ENCODE data around the gene NEO1.

The NEO1 gene

GRCh38 chr15:73056460-73056859 lies 4.2 kb downstream of the NEO1 start:
- Histone ChIP-seq H3K27me3 (ENCODE audit: insufficient read depth, poor library complexity, severe bottlenecking) (peaks cover 46% of the 10 kb centered on the region), H3K27ac (replicated peaks) (no peak overlapping the region), H3K4me3 (replicated peaks; ENCODE audit: insufficient read depth, low read length) (no peak overlapping the region)
- no peak for TF ChIP-seq CTCF (IDR thresholded peaks at IDR 0.05; ENCODE audit: insufficient read depth, low read length)
- no peak for TF ChIP-seq GABPA (IDR thresholded peaks at IDR 0.05; ENCODE audit: low read depth)
- TF ChIP-seq, protein P1, sequence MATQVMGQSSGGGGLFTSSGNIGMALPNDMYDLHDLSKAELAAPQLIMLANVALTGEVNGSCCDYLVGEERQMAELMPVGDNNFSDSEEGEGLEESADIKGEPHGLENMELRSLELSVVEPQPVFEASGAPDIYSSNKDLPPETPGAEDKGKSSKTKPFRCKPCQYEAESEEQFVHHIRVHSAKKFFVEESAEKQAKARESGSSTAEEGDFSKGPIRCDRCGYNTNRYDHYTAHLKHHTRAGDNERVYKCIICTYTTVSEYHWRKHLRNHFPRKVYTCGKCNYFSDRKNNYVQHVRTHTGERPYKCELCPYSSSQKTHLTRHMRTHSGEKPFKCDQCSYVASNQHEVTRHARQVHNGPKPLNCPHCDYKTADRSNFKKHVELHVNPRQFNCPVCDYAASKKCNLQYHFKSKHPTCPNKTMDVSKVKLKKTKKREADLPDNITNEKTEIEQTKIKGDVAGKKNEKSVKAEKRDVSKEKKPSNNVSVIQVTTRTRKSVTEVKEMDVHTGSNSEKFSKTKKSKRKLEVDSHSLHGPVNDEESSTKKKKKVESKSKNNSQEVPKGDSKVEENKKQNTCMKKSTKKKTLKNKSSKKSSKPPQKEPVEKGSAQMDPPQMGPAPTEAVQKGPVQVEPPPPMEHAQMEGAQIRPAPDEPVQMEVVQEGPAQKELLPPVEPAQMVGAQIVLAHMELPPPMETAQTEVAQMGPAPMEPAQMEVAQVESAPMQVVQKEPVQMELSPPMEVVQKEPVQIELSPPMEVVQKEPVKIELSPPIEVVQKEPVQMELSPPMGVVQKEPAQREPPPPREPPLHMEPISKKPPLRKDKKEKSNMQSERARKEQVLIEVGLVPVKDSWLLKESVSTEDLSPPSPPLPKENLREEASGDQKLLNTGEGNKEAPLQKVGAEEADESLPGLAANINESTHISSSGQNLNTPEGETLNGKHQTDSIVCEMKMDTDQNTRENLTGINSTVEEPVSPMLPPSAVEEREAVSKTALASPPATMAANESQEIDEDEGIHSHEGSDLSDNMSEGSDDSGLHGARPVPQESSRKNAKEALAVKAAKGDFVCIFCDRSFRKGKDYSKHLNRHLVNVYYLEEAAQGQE (IDR thresholded peaks at IDR 0.05; ENCODE audit: insufficient replicate concordance, low read depth) = no peak
- TF ChIP-seq POLR2AphosphoS5 (IDR thresholded peaks at IDR 0.05; ENCODE audit: low read depth) = no peak
- no peak for TF ChIP-seq SPI1 (IDR thresholded peaks at IDR 0.05; ENCODE audit: borderline replicate concordance, low read depth)
- DNase-seq (ENCODE audit: low read depth in 1 of 2, low spot score in 1 of 2) = no peak

- DNase-seq (ENCODE audit: low read depth in 1 of 2, low spot score in 1 of 2) = no peak
- no peak overlapping the region for H3K4me3 ChIP-seq (replicated peaks; ENCODE audit: insufficient read depth, low read length)
- peaks cover 47% of the 10 kb centered on the region for H3K27me3 ChIP-seq (ENCODE audit: insufficient read depth, poor library complexity, severe bottlenecking)
- TF ChIP-seq POLR2AphosphoS5 (IDR thresholded peaks at IDR 0.05; ENCODE audit: low read depth) (no peak), GABPA (IDR thresholded peaks at IDR 0.05; ENCODE audit: low read depth) (no peak), CTCF (IDR thresholded peaks at IDR 0.05; ENCODE audit: insufficient read depth, low read length) (no peak), SPI1 (IDR thresholded peaks at IDR 0.05; ENCODE audit: borderline replicate concordance, low read depth) (no peak)
- TF ChIP-seq, protein P1 (IDR thresholded peaks at IDR 0.05; ENCODE audit: insufficient replicate concordance, low read depth) = no peak
- no peak overlapping the region for H3K27ac ChIP-seq (replicated peaks)
Observed at GRCh38 chr15:73058437-73058836, 6.2 kb downstream of the NEO1 start.

DNA sequence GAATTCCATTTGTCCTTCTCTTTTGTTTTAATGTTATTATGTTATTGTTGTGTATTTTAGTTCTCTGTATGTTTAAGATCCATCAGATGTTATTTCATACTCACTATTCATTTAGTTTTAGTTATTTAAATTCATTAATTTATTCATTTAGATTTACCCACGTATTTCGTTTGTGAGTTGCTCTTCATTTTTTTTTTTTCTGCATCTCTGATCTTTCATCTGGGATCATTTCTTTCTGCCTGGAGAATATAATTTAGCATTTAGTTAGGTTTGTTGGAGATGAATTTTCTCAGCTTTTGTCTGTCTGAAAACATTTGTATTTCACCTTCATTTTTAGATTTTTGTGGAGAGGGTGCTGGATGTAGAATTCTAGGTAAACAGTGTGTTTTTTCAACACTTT lies 12.9 kb downstream of the NEO1 start:
- Histone ChIP-seq H3K27me3 (ENCODE audit: insufficient read depth, poor library complexity, severe bottlenecking) (peaks cover 24% of the 10 kb centered on the region), H3K27ac (replicated peaks) (no peak overlapping the region), H3K4me3 (replicated peaks; ENCODE audit: insufficient read depth, low read length) (no peak overlapping the region)
- DNase-seq (ENCODE audit: low read depth in 1 of 2, low spot score in 1 of 2) = no peak
- no peak for TF ChIP-seq GABPA (IDR thresholded peaks at IDR 0.05; ENCODE audit: low read depth)
- no peak for TF ChIP-seq POLR2AphosphoS5 (IDR thresholded peaks at IDR 0.05; ENCODE audit: low read depth)
- TF ChIP-seq SPI1 (IDR thresholded peaks at IDR 0.05; ENCODE audit: borderline replicate concordance, low read depth) = no peak
- TF ChIP-seq, protein P1 (IDR thresholded peaks at IDR 0.05; ENCODE audit: insufficient replicate concordance, low read depth) = no peak
- no peak for TF ChIP-seq CTCF (IDR thresholded peaks at IDR 0.05; ENCODE audit: insufficient read depth, low read length)
